ENCODE data around the gene KCNK15.

GRCh38 chr20:44719841-44720240 lies 25.8 kb upstream of the KCNK15 start:
- TF ChIP-seq CTCF (optimal IDR thresholded peaks at IDR 0.05 in 1 of 3, IDR thresholded peaks at IDR 0.05 in 1 of 3, conservative IDR thresholded peaks at IDR 0.05 in 1 of 3; ENCODE audit: extremely low read depth in 1 of 3, insufficient read depth in 2 of 3, low read length in 3 of 3) (no peak), EZH2 (IDR thresholded peaks at IDR 0.05; ENCODE audit: low read length) (no peak)

Measured in keratinocyte (primary cell).